Ascending aorta (tissue), 2 donors: ENCODE measurements around the gene PPP1R1B. TPM values are rescaled to one million over a fixed set of nuclear protein-coding genes. Genes with fewer than 3 reads are reported as not detected.
"Not testable (repeated sequence)": the region's sequence is repeated elsewhere in the genome, so short reads cannot be mapped to it uniquely, and the experiment has no call there.

ENCODE experiments used
- DNase-seq, 2 donors: peaks; one replicate each; pipeline ENCODE4 v3.0.0-alpha.2; 2019; ENCODE audit warnings: low spot score in 2 of 2
- H3K27ac ChIP-seq, 2 donors: fragments of 200-600 bp; sonication (generic); one replicate each; pipeline ENCODE4 v1.5.1; 2016 to 2017; ENCODE audit warnings: mild to moderate bottlenecking in 1 of 2
- H3K27me3 ChIP-seq: fragments of 200-600 bp; sonication (generic); one replicate; pipeline ENCODE4 v1.5.1; 2017
- H3K36me3 ChIP-seq, 2 donors: fragments of 200-600 bp; sonication (generic); one replicate each; pipeline ENCODE4 v1.5.1; 2016
- H3K4me1 ChIP-seq, 2 donors: fragments of 200-600 bp; sonication (generic); one replicate each; pipeline ENCODE4 v1.5.1; 2016 to 2017; ENCODE audit warnings: mild to moderate bottlenecking in 1 of 2
- H3K4me3 ChIP-seq, 2 donors: fragments of 200-600 bp; sonication (generic); one replicate each; pipeline ENCODE4 v1.5.1; 2016 to 2017; ENCODE audit warnings: mild to moderate bottlenecking in 1 of 2
- H3K9me3 ChIP-seq, 2 donors: fragments of 200-600 bp; sonication (generic); one replicate each; pipeline ENCODE4 v1.5.1; 2016
- intact Hi-C: fragments of 100-400 bp; cut with DNase I; formaldehyde crosslinking; loops from one replicate; pipeline ENCODE4 v1.15.1; 2023
- total RNA-seq: library from RNA; depleted of rRNA; stranded (reverse); fragments of >200 nt; gene quantifications from one replicate; pipeline ENCODE4 v1.1.0, GENCODE V29; 2016
- TF ChIP-seq, protein P1 (sequence below), 3 experiments: fragments of 200-600 bp in 2 of 3; fragments of 450-650 bp in 1 of 3; sonication (generic) in 2 of 3; IDR thresholded peaks; one replicate each; pipeline ENCODE4 v1.5.1; 2016 to 2019; ENCODE audit warnings: antibody characterized with exemption in 3 of 3, mild to moderate bottlenecking in 1 of 3, moderate library complexity in 1 of 3

Gene PPP1R1B
- total RNA-seq, 1 donor from 2014 or later, result 2.4 TPM

DNA sequence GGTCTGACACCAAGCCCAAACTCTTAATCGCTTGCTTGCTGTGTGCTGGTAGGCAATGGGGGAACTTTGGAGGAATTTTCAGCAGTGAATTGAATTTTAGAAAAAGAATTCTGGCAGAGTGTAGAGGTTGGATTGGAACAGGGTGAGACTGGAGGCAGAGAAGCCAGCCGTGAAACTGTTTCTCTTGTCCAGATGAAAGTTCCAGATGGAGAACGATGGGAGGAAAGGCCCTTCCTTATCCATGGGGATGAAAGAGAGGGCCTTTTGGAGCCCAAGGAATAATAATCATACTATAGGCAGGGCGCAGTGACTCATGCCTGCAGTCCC lies 45.0 kb upstream of the PPP1R1B start:
- TF ChIP-seq, protein P1, sequence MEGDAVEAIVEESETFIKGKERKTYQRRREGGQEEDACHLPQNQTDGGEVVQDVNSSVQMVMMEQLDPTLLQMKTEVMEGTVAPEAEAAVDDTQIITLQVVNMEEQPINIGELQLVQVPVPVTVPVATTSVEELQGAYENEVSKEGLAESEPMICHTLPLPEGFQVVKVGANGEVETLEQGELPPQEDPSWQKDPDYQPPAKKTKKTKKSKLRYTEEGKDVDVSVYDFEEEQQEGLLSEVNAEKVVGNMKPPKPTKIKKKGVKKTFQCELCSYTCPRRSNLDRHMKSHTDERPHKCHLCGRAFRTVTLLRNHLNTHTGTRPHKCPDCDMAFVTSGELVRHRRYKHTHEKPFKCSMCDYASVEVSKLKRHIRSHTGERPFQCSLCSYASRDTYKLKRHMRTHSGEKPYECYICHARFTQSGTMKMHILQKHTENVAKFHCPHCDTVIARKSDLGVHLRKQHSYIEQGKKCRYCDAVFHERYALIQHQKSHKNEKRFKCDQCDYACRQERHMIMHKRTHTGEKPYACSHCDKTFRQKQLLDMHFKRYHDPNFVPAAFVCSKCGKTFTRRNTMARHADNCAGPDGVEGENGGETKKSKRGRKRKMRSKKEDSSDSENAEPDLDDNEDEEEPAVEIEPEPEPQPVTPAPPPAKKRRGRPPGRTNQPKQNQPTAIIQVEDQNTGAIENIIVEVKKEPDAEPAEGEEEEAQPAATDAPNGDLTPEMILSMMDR (IDR thresholded peaks at IDR 0.05), result no peak
- intact Hi-C loops, result no loop called here

DNA sequence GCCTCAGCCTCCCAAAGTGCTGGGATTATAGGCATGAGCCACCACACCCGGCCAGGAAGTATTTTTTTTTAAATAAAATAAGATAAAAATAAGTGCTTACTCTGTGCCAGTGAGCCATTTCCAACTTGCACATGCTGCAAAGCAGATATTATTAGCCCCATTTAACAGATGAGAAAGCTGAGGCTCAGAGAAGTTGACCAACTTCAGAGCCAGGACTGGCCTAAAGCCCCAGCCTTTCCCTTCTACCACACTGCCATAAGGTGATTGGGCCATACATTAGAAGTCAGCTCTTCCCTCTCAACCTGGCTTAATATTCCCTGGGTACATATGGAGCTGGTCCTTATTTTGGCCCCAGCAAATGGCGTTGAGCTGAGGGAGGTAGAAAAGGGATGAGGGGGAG lies 44.1 kb upstream of the PPP1R1B start:
- Histone ChIP-seq H3K36me3 (no peaks in the 10 kb centered on the region), H3K27ac (no peak overlapping the region), H3K9me3 (no peaks in the 10 kb centered on the region), H3K4me3 (no peak overlapping the region), H3K4me1 (no peaks in the 10 kb centered on the region), H3K27me3 (no peaks in the 10 kb centered on the region)
- no peak for DNase-seq
- intact Hi-C loops, result no loop called here
- TF ChIP-seq, protein P1 (IDR thresholded peaks at IDR 0.05), result no peak

More for the DNA sequence above, 45.0 kb upstream of the PPP1R1B start:
- Histone ChIP-seq H3K27ac (no peak overlapping the region), H3K9me3 (no peaks in the 10 kb centered on the region), H3K4me1 (no peaks in the 10 kb centered on the region), H3K4me3 (no peak overlapping the region), H3K27me3 (no peaks in the 10 kb centered on the region), H3K36me3 (no peaks in the 10 kb centered on the region)
- DNase-seq, result no peak

DNA sequence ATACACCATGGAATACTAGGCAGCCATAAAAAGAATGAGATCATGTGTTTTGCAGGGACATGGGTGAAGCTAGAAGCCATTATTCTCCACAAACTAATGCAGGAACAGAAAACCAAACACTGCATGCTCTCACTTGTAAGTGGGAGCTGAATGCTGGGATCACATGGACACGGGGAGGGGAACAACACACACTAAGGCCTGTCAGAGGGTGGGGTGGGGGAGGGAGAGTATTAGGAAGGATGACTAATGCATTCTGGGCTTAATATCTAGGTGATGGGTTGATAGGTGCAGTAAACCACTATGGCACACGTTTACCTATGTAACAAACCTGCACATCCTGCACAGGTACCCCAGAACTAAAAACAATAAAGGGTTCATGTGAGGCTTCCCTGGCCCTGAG lies 36.6 kb upstream of the PPP1R1B start:
- H3K27me3 ChIP-seq, H3K4me3 ChIP-seq, DNase-seq, H3K4me1 ChIP-seq, H3K27ac ChIP-seq, H3K9me3 ChIP-seq, H3K36me3 ChIP-seq, intact Hi-C loops: not testable (repeated sequence)

DNA sequence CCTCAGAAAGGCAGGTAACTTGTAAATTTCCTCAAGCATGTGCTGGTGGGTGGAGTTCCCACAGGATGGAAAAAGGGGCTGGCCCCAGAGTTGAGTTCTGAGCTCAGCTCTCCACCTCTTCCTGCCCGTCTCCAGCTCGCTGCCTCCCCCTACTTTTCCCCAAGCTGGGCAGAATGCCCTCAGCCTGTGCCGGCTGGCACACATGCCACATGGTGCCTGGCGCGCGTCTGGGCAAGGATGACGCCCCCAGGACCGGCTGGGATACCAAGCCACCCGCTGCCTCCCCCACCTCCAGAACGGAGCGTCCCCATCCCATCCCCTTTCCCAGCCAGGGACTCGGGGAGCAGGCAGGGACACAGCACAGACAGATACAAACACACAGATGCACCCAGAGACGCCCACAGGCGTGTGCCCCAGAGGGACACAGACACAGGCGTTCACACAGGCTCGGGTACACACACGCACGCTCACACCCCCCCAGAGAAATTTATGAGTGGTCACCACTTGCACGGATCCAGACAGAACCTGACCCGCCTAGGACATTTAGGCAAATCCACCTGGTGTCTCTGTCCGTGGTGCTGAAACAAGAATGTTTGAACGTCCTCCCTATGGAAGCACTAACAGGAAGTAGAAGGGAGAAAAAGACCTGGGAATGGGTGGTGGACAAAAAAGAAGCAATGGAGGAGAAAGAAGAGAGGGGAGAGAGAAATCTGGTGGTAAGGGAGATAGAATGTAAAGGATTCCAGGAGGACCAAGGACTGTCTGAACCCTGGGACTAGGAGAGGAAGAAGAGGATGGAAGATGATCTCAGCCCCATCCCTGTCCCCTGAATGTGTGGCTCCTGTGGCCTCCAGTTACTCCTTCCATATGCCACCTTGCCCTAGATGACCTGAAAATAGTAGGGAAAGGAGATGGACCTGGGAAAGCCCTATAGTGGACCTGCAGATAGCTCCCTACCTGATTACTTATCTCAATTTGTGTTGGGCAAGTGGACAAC lies 34.5 kb upstream of the PPP1R1B start:
- no peaks in the 10 kb centered on the region for H3K9me3 ChIP-seq

DNA sequence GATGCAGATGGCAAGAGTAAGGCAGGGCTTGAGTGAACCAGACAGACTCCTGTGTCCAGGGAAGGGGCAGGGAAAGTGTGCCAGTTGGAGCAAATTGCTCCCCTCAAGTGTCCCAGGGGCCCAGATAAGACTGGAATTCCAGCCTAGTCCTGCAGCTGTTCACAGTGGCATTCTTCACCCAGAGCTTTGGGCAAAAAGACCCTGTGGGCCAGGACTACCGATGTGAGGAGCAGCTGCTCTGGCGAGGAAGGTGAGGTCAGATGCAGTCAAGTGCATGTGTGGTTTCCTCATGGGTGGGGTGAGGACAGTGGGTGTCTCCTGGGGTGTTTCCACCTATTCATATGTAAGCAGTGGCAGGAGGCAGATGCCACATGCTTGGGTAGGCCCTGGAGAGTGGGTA lies 33.4 kb upstream of the PPP1R1B start:
- TF ChIP-seq, protein P1 (IDR thresholded peaks at IDR 0.05), result no peak
- Histone ChIP-seq H3K4me1 (peaks cover 0 to 2% of the 10 kb centered on the region in 2 donors), H3K27ac (no peak overlapping the region), H3K9me3 (no peaks in the 10 kb centered on the region), H3K27me3 (peaks cover 17% of the 10 kb centered on the region), H3K4me3 (no peak overlapping the region), H3K36me3 (no peaks in the 10 kb centered on the region)
- no peak for DNase-seq
- intact Hi-C loops, result no loop called here

More for the DNA sequence above, 34.5 kb upstream of the PPP1R1B start:
- TF ChIP-seq, protein P1 (IDR thresholded peaks at IDR 0.05), result no peak
- intact Hi-C loops, result no loop called here
- Histone ChIP-seq H3K36me3 (no peaks in the 10 kb centered on the region), H3K4me3 (no peak overlapping the region), H3K27me3 (peaks cover 8% of the 10 kb centered on the region), H3K4me1 (no peaks in the 10 kb centered on the region), H3K27ac (no peak overlapping the region)
- DNase-seq, result no peak

DNA sequence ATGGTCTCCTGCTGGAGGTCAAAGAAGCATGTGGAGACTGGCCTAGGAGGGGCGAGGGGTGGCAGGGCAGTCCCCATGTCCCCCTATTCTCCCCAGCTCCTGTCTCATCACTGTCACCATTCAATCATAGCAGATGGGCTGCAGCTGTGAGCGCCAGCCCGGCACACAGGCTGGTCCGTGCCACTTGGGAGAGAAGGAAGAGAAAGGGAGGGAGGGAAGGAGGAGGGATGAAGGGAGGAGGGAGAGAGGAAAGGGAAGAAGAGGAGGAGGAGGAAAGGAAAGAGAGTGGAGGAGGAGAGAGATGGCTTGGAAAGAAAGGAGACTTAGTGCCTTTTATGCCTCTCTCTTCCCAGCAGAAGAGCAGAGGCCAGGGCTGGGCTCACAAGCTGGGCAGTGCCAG lies 31.5 kb upstream of the PPP1R1B start:
- Histone ChIP-seq H3K4me3 (no peak overlapping the region), H3K27ac (no peak overlapping the region), H3K9me3 (no peaks in the 10 kb centered on the region), H3K4me1 (peaks cover 2 to 11% of the 10 kb centered on the region in 2 donors), H3K27me3 (peaks cover 35% of the 10 kb centered on the region), H3K36me3 (no peaks in the 10 kb centered on the region)
- TF ChIP-seq, protein P1 (IDR thresholded peaks at IDR 0.05), result no peak
- intact Hi-C loops, result no loop called here
- no peak for DNase-seq
